WTC11 (cell line): ENCODE measurements around the gene DPYSL4. TPM values are rescaled to one million over a fixed set of nuclear protein-coding genes. Genes with fewer than 3 reads are reported as not detected.

Experiments
- ATAC-seq: fragments of 200-7000 bp; cut with Tn5 transposase; 2 replicates; pipeline ENCODE4 v1.10.0; 2021; ENCODE audit warnings: mild to moderate bottlenecking, moderate library complexity
- CTCF ChIA-PET: fragments of 300-600 bp; sonication (Branson Sonifier 250); formaldehyde crosslinking; loops from one replicate; lab custom pipeline; 2021; ENCODE audit warnings: antibody characterized with exemption; lab: Charles Lee
- POLR2A ChIA-PET: fragments of 350-600 bp; sonication (Branson Sonifier 250); formaldehyde crosslinking; loops from one replicate; lab custom pipeline; 2021; ENCODE audit warnings: antibody characterized with exemption; lab: Charles Lee
- DNase-seq: peaks from one replicate; pipeline ENCODE4 v3.0.0; 2021; ENCODE audit warnings: low spot score
- H3K27ac Mint-ChIP-seq: 2 replicates; pipeline ENCODE4 v1.8.0; 2021; ENCODE audit warnings: mixed read lengths
- H3K27me3 Mint-ChIP-seq: 2 replicates; pipeline ENCODE4 v1.8.0; 2021; ENCODE audit warnings: low read depth, mild to moderate bottlenecking, moderate library complexity, mixed read lengths
- H3K36me3 Mint-ChIP-seq: 2 replicates; pipeline ENCODE4 v1.8.0; 2021; ENCODE audit warnings: mixed read lengths
- H3K4me1 Mint-ChIP-seq: 2 replicates; pipeline ENCODE4 v1.8.0; 2022; ENCODE audit warnings: mixed read lengths
- H3K4me3 Mint-ChIP-seq: 2 replicates; pipeline ENCODE4 v1.8.0; 2021; ENCODE audit warnings: mild to moderate bottlenecking, moderate library complexity, mixed read lengths
- H3K9me3 Mint-ChIP-seq: 2 replicates; pipeline ENCODE4 v1.8.0; 2021; ENCODE audit warnings: mixed read lengths
- CREM ChIP-seq: sonication (generic); formaldehyde crosslinking; IDR thresholded peaks from 2 replicates; pipeline ENCODE4 v1.8.1; 2022; ENCODE audit warnings: mild to moderate bottlenecking, missing genetic modification reagents, moderate library complexity
- ETV6 ChIP-seq: sonication (generic); formaldehyde crosslinking; IDR thresholded peaks from 2 replicates; pipeline ENCODE4 v1.8.1; 2022; ENCODE audit warnings: mild to moderate bottlenecking, missing genetic modification reagents
- FOXJ3 ChIP-seq: sonication (generic); formaldehyde crosslinking; IDR thresholded peaks from 2 replicates; pipeline ENCODE4 v1.9.0; 2021; ENCODE audit warnings: missing genetic modification reagents, mild to moderate bottlenecking, borderline replicate concordance
- HMGA2 ChIP-seq: fragments of 250-450 bp; sonication (Bioruptor Pico); IDR thresholded peaks from 2 replicates; pipeline ENCODE4 v1.4.0; 2021; ENCODE audit warnings: mild to moderate bottlenecking, moderate library complexity
- IRF2 ChIP-seq: sonication (generic); formaldehyde crosslinking; IDR thresholded peaks from 2 replicates; pipeline ENCODE4 v1.8.0; 2022; ENCODE audit warnings: low read depth, missing genetic modification reagents, borderline replicate concordance
- MYBL2 ChIP-seq: sonication (generic); formaldehyde crosslinking; IDR thresholded peaks from 2 replicates; pipeline ENCODE4 v1.8.1; 2023; ENCODE audit warnings: mild to moderate bottlenecking, moderate library complexity, missing genetic modification reagents
- TCF7 ChIP-seq: sonication (generic); formaldehyde crosslinking; IDR thresholded peaks from 2 replicates; pipeline ENCODE4 v1.8.0; 2022; ENCODE audit warnings: mild to moderate bottlenecking, low read depth, missing genetic modification reagents, moderate library complexity
- TEAD1 ChIP-seq: sonication (generic); formaldehyde crosslinking; IDR thresholded peaks from 2 replicates; pipeline ENCODE4 v1.8.0; 2022; ENCODE audit warnings: mild to moderate bottlenecking, missing genetic modification reagents
- ZNF317 ChIP-seq: sonication (generic); formaldehyde crosslinking; IDR thresholded peaks from 2 replicates; pipeline ENCODE4 v1.8.1; 2023; ENCODE audit warnings: low read depth, mild to moderate bottlenecking, moderate library complexity, missing genetic modification reagents, borderline replicate concordance
- ZNF671 ChIP-seq: fragments of 250-450 bp; sonication (Bioruptor Pico); IDR thresholded peaks from 2 replicates; pipeline ENCODE4 v1.8.0; 2021; ENCODE audit warnings: mild to moderate bottlenecking
- total RNA-seq: library from RNA; stranded (reverse); gene quantifications from 3 replicates; pipeline ENCODE4 v1.2.3, GENCODE V29; 2021
- TF ChIP-seq, protein P1 (sequence below): sonication (generic); formaldehyde crosslinking; IDR thresholded peaks from 2 replicates; pipeline ENCODE4 v1.8.0; 2022; ENCODE audit warnings: missing genetic modification reagents
- TF ChIP-seq, protein P2 (sequence below): fragments of 250-450 bp; sonication (Bioruptor Pico); conservative IDR thresholded peaks from 2 replicates; pipeline ENCODE4 v1.9.0; 2021; ENCODE audit warnings: mild to moderate bottlenecking
- TF ChIP-seq, protein P3 (sequence below): sonication (generic); formaldehyde crosslinking; IDR thresholded peaks from 2 replicates; pipeline ENCODE4 v1.8.0; 2022; ENCODE audit warnings: mild to moderate bottlenecking, missing genetic modification reagents
- TF ChIP-seq, protein P4 (sequence below): sonication (generic); formaldehyde crosslinking; conservative IDR thresholded peaks from 2 replicates; pipeline ENCODE4 v1.8.1; 2022; ENCODE audit warnings: mild to moderate bottlenecking, missing genetic modification reagents
- TF ChIP-seq, protein P5 (sequence below): sonication (generic); formaldehyde crosslinking; IDR thresholded peaks from 2 replicates; pipeline ENCODE4 v1.8.0; 2022; ENCODE audit warnings: mild to moderate bottlenecking, missing genetic modification reagents
- TF ChIP-seq, protein P6 (sequence below): sonication (generic); formaldehyde crosslinking; IDR thresholded peaks from 2 replicates; pipeline ENCODE4 v1.8.1; 2022; ENCODE audit warnings: mild to moderate bottlenecking, missing genetic modification reagents, moderate library complexity, borderline replicate concordance
- TF ChIP-seq, protein P7 (sequence below): sonication (generic); formaldehyde crosslinking; IDR thresholded peaks from 2 replicates; pipeline ENCODE4 v1.8.1; 2022; ENCODE audit warnings: mild to moderate bottlenecking, moderate library complexity, missing genetic modification reagents
- TF ChIP-seq, protein P8 (sequence below): sonication (generic); formaldehyde crosslinking; IDR thresholded peaks from 2 replicates; pipeline ENCODE4 v1.8.0; 2023; ENCODE audit warnings: mild to moderate bottlenecking, missing genetic modification reagents
- TF ChIP-seq, protein P9 (sequence below): sonication (generic); formaldehyde crosslinking; IDR thresholded peaks from 2 replicates; pipeline ENCODE4 v1.8.0; 2023; ENCODE audit warnings: missing genetic modification reagents

DPYSL4 gene
- total RNA-seq, 1 experiment from 2014 or later, result 17.0 TPM

DNA sequence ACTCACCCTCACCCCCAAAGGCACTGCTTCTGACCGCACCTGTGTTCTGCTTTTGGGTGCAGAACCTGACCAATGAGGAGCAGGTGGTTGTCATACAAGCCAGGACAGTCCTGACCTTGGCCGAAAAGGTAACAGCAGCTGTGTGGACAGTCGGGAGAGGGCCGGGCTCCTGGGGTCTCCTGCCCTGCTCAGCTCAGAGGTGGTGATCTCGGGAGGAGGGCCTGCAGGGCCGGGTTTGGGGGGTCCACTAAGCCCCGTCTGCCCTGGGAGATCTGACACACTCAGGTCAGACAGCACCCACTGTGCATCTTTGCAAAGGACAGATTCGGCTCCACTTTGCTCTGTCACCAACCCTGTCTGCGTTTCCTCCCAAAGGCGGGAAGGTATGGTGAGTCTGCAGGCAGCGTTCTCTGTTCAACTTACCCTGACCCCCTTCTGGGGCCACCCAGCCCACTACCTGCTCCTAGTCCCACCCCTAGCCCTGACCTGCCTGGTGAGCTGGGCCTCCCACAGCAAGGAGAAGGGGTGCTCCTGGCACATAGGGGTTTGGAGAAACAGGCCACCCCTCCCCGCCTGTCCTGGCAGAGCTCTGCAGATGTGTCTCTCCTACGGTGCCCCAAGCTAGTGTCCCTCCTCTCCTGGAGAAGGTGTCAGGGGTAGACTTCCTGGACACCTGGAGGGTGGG is 33.7 kb upstream of the DPYSL4 start:
- Mint-ChIP-seq H3K4me1 (peaks cover 4% of the 10 kb centered on the region), H3K36me3 (no peaks in the 10 kb centered on the region), H3K9me3 (no peaks in the 10 kb centered on the region), H3K27ac (no peak overlapping the region), H3K27me3 (no peaks in the 10 kb centered on the region), H3K4me3 (no peak overlapping the region)
- ChIA-PET POLR2A (no interaction called here), CTCF (interaction anchor here (0.8 to 1.5 kb wide), 3 partner anchors 10 to 207 kb away, joined by 3 to 8 read pairs (median 4); no protein-coding TSS in a partner anchor)
- ATAC-seq (no peak), DNase-seq (no peak)
- TF ChIP-seq, protein P1, sequence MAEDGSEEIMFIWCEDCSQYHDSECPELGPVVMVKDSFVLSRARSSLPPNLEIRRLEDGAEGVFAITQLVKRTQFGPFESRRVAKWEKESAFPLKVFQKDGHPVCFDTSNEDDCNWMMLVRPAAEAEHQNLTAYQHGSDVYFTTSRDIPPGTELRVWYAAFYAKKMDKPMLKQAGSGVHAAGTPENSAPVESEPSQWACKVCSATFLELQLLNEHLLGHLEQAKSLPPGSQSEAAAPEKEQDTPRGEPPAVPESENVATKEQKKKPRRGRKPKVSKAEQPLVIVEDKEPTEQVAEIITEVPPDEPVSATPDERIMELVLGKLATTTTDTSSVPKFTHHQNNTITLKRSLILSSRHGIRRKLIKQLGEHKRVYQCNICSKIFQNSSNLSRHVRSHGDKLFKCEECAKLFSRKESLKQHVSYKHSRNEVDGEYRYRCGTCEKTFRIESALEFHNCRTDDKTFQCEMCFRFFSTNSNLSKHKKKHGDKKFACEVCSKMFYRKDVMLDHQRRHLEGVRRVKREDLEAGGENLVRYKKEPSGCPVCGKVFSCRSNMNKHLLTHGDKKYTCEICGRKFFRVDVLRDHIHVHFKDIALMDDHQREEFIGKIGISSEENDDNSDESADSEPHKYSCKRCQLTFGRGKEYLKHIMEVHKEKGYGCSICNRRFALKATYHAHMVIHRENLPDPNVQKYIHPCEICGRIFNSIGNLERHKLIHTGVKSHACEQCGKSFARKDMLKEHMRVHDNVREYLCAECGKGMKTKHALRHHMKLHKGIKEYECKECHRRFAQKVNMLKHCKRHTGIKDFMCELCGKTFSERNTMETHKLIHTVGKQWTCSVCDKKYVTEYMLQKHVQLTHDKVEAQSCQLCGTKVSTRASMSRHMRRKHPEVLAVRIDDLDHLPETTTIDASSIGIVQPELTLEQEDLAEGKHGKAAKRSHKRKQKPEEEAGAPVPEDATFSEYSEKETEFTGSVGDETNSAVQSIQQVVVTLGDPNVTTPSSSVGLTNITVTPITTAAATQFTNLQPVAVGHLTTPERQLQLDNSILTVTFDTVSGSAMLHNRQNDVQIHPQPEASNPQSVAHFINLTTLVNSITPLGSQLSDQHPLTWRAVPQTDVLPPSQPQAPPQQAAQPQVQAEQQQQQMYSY, result no peak
- TF ChIP-seq TCF7 (CRISPR knock-in tag) (no peak), CREM (CRISPR knock-in tag) (no peak), ETV6 (CRISPR knock-in tag) (no peak)
- TF ChIP-seq, protein P2, sequence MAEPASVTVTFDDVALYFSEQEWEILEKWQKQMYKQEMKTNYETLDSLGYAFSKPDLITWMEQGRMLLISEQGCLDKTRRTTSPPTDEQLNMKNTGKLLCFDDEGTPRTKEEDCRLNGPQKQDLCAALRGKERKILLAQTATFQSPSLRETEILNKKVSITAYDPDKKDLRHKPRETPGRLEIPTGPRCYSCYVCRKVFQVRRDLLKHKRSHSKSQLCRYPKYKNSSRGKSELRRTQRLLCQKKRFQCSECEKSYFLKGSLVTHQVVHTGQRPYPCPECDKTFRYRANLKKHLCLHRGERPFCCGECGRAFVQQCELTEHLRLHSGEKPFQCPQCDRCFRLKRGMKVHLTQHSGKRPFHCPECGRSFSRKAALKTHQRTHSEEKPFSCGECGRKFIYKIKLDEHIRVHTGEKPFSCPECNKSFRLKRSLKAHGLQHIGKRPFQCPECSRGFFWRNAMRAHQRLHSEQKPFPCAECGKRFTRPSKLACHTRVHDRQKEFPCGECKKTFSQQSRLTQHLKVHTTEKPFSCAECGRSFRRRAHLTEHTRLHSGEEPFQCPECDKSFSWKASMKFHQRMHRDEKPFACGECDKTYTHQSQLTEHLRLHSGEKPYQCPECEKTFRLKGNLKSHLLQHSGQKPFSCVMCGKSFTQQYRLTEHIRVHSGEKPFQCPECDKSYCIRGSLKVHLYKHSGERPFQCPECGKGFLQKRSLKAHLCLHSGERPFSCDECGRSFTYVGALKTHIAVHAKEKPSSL (CRISPR knock-in tag), result no peak
- TF ChIP-seq, protein P3, sequence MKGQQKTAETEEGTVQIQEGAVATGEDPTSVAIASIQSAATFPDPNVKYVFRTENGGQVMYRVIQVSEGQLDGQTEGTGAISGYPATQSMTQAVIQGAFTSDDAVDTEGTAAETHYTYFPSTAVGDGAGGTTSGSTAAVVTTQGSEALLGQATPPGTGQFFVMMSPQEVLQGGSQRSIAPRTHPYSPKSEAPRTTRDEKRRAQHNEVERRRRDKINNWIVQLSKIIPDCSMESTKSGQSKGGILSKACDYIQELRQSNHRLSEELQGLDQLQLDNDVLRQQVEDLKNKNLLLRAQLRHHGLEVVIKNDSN, result no peak
- TF ChIP-seq, protein P4, sequence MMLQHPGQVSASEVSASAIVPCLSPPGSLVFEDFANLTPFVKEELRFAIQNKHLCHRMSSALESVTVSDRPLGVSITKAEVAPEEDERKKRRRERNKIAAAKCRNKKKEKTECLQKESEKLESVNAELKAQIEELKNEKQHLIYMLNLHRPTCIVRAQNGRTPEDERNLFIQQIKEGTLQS (CRISPR knock-in tag), result no peak
- TF ChIP-seq, protein P5, sequence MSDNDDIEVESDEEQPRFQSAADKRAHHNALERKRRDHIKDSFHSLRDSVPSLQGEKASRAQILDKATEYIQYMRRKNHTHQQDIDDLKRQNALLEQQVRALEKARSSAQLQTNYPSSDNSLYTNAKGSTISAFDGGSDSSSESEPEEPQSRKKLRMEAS, result no peak

DNA sequence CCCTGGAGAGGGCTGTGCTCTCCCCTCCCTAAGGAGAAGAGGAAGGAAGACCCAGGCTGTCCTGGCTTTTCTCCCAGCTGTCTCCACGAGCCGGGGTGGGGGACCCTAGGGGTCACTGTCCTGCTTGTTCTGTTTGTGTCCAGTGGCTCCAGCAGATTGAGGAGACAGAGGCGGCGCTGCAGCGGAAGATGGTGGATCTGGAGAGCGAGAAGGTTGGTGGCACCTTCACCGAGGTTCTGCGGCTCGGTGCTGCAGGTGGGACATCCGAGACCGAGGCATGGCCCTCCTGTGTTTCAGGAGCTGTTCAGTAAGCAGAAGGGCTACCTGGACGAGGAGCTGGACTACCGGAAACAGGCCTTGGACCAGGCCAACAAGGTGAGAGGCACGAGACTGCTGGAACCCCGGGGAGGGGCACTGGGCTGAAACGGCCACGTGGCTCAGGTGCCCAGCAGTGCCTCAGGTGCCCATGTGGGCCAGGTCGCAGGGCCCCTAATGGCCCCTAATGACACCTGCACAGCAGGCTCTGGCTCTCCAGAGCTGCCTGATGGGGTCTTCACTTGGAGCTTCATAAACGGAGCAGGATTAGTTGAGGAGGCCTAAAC is 33.0 kb upstream of the DPYSL4 start:
- ATAC-seq, result no peak
- H3K9me3 Mint-ChIP-seq, result no peaks in the 10 kb centered on the region
- H3K27ac Mint-ChIP-seq, result no peak overlapping the region
- H3K27me3 Mint-ChIP-seq, result no peaks in the 10 kb centered on the region
- no peaks in the 10 kb centered on the region for H3K36me3 Mint-ChIP-seq
- H3K4me1 Mint-ChIP-seq, result peaks cover 8% of the 10 kb centered on the region
- DNase-seq, result no peak
- ChIA-PET POLR2A (no interaction called here), CTCF (interaction anchor here (0.6 kb wide), 1 partner anchor 129 kb away, joined by 3 read pairs; no protein-coding TSS in a partner anchor)
- no peak overlapping the region for H3K4me3 Mint-ChIP-seq
- TF ChIP-seq, protein P6, sequence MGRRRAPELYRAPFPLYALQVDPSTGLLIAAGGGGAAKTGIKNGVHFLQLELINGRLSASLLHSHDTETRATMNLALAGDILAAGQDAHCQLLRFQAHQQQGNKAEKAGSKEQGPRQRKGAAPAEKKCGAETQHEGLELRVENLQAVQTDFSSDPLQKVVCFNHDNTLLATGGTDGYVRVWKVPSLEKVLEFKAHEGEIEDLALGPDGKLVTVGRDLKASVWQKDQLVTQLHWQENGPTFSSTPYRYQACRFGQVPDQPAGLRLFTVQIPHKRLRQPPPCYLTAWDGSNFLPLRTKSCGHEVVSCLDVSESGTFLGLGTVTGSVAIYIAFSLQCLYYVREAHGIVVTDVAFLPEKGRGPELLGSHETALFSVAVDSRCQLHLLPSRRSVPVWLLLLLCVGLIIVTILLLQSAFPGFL (CRISPR knock-in tag), result no peak
- TF ChIP-seq HMGA2 (no peak), MYBL2 (CRISPR knock-in tag) (no peak), FOXJ3 (CRISPR knock-in tag) (no peak), ZNF317 (no peak), IRF2 (CRISPR knock-in tag) (no peak), ZNF671 (CRISPR knock-in tag) (no peak), TEAD1 (no peak)
- TF ChIP-seq, protein P7, sequence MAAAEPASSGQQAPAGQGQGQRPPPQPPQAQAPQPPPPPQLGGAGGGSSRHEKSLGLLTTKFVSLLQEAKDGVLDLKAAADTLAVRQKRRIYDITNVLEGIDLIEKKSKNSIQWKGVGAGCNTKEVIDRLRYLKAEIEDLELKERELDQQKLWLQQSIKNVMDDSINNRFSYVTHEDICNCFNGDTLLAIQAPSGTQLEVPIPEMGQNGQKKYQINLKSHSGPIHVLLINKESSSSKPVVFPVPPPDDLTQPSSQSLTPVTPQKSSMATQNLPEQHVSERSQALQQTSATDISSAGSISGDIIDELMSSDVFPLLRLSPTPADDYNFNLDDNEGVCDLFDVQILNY (CRISPR knock-in tag), result no peak
- TF ChIP-seq, protein P8, sequence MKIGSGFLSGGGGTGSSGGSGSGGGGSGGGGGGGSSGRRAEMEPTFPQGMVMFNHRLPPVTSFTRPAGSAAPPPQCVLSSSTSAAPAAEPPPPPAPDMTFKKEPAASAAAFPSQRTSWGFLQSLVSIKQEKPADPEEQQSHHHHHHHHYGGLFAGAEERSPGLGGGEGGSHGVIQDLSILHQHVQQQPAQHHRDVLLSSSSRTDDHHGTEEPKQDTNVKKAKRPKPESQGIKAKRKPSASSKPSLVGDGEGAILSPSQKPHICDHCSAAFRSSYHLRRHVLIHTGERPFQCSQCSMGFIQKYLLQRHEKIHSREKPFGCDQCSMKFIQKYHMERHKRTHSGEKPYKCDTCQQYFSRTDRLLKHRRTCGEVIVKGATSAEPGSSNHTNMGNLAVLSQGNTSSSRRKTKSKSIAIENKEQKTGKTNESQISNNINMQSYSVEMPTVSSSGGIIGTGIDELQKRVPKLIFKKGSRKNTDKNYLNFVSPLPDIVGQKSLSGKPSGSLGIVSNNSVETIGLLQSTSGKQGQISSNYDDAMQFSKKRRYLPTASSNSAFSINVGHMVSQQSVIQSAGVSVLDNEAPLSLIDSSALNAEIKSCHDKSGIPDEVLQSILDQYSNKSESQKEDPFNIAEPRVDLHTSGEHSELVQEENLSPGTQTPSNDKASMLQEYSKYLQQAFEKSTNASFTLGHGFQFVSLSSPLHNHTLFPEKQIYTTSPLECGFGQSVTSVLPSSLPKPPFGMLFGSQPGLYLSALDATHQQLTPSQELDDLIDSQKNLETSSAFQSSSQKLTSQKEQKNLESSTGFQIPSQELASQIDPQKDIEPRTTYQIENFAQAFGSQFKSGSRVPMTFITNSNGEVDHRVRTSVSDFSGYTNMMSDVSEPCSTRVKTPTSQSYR (CRISPR knock-in tag), result no peak
- TF ChIP-seq, protein P9, sequence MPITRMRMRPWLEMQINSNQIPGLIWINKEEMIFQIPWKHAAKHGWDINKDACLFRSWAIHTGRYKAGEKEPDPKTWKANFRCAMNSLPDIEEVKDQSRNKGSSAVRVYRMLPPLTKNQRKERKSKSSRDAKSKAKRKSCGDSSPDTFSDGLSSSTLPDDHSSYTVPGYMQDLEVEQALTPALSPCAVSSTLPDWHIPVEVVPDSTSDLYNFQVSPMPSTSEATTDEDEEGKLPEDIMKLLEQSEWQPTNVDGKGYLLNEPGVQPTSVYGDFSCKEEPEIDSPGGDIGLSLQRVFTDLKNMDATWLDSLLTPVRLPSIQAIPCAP (CRISPR knock-in tag), result no peak
- TF ChIP-seq, all 79 proteins: peak for 0
